HG03442 (cell line): ENCODE results near the gene GPANK1.
A peak's percentile ranks its signal among the peaks of the same experiment; 100 is the strongest.

Experiments used
- ATAC-seq: cut with Tn5 transposase; IDR thresholded peaks from one replicate; pipeline ENCODE4 v1.9.1; 2021; ENCODE audit warnings: mild to moderate bottlenecking, moderate library complexity; ENCODE audit not compliant: unreplicated experiment

The GPANK1 gene

GRCh38 chr6:31691564-31692108, 26.8 kb upstream of the GPANK1 start:
- ATAC-seq, result no peak

- ATAC-seq, result no peak
Observed at GRCh38 chr6:31691078-31691463, 26.3 kb upstream of the GPANK1 start.

GRCh38 chr6:31690231-31691077, 25.7 kb upstream of the GPANK1 start:
- no peak for ATAC-seq

GRCh38 chr6:31689249-31690110, 24.7 kb upstream of the GPANK1 start:
- no peak for ATAC-seq

- no peak for ATAC-seq
Observed at GRCh38 chr6:31687860-31688693, 23.3 kb upstream of the GPANK1 start.

GRCh38 chr6:31687321-31687720, 22.5 kb upstream of the GPANK1 start:
- ATAC-seq, result no peak

GRCh38 chr6:31686483-31686882, 21.7 kb upstream of the GPANK1 start:
- no peak for ATAC-seq

- no peak for ATAC-seq
Observed at GRCh38 chr6:31683591-31683990, 18.8 kb upstream of the GPANK1 start.

- no peak for ATAC-seq
Observed at GRCh38 chr6:31681135-31681671, 16.4 kb upstream of the GPANK1 start.

- ATAC-seq, result no peak
Observed at GRCh38 chr6:31680226-31681134, 15.7 kb upstream of the GPANK1 start, which contains the start of gene LY6G5C. TSS of gene LY6G5C (minus strand) at chr6:31681067. CDS start at chr6:31680373, 694 bp downstream.

GRCh38 chr6:31677955-31678354, 13.2 kb upstream of the GPANK1 start:
- ATAC-seq, result no peak

GRCh38 chr6:31676904-31677303, 12.1 kb upstream of the GPANK1 start:
- no peak for ATAC-seq

GRCh38 chr6:31676322-31676903, 11.6 kb upstream of the GPANK1 start:
- ATAC-seq, result no peak

GRCh38 chr6:31669676-31670075, 4.9 kb upstream of the GPANK1 start, which contains the start of gene LY6G5B:
TSS of gene LY6G5B (plus strand) at chr6:31669976. CDS start at chr6:31670951, 975 bp downstream.
- ATAC-seq, result no peak

GRCh38 chr6:31666337-31666965, 1.7 kb upstream of the GPANK1 start:
- ATAC-seq, result no peak

- ATAC-seq, result peak; percentile 83
Observed at GRCh38 chr6:31665501-31666336, 922 bp upstream of the GPANK1 start, which contains the start of gene CSNK2B. TSS of gene CSNK2B (plus strand) at chr6:31666080. CDS start at chr6:31666832, 752 bp downstream.
